Renal cortex interstitium (tissue), 11 donors: ENCODE data around the gene MMP19. TPM values are rescaled to one million over a fixed set of nuclear protein-coding genes. Genes with fewer than 3 reads are reported as not detected.

Experiments used
- DNase-seq, 11 donors: peaks; one replicate each; pipeline ENCODE4 v3.0.0-alpha.2; 2013; ENCODE audit warnings: low read depth in 9 of 11, low spot score in 4 of 11; ENCODE audit errors: extremely low read depth in 1 of 11
- polyA plus RNA-seq, 3 donors: library from polyadenylated mRNA; unstranded; fragments of 120-200 nt; gene quantifications; one replicate each; pipeline ENCODE4 v1.2.1, GENCODE V29; 2013; ENCODE audit not compliant: insufficient read length in 3 of 3

Gene MMP19
- polyA plus RNA-seq, 3 donors: 0.68 to 1.4 (median 0.72) TPM

DNA sequence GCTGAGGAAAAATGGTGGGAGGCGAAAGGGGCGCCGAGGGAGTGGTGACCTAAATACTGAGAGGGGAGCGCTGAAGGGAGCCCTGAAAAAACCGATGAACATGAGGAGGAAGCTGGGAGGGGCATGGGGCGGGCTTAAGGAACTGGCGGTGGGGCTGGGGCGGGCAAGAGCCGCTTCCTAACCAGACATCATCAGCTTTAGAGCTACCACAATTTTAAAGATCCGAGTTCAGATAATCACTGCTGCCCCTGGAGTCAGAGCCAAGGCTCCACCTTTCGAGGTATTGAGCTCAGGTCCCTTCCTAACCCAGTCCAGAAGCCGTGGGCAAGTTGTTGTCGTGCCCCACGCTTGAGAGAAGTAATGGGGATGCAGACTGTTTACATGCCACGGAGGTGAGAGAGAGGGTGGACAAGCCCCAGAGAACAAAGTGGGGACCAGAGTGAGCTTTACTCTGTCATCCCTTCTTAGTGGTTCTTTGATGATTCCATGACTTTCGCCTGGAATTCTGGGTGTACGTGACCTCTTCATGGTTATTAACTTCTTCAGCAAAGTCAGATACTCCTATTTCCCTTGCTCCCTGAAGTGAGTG lies 24.5 kb downstream of the MMP19 start:
- DNase-seq: no peak

DNA sequence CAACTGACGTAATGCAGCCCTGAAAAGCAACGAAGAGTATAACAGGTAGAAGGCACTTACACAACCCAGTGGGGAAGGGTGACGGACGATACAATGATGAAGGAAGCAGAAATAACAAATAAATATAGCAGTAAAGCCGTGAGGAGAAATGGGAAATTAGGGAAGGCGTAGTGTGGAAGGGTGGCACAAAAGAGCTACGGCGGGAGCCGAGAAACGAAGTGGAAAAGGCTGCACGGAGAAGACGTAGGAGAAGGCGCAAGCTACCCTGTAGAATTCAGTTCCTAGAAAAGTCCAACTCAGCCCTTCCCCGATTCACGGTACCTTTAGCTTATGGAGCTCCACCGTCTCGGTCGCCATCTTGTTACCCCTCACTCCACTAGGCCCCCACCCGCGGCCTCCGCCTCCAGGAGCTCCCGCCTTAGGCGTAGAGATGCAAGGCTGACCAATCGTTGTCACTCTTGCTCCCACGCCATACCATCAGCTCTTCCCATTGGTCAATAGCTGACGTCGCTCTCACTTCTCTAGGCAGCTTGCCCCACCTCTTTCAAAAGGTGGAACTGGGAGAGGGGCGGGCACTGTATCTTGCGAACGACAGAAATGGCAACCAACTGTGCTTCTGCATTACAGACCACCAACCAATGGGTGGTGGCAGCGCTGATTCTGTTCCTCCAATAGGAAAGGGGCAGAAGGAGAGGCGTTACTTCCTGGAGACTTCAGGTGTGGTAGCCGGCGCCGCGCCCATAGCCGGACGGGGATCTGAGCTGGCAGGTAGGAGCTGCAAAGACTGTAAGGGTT lies 25.2 kb downstream of the MMP19 start, which contains the start of the genes ORMDL2 and SARNP:
TSS of gene ORMDL2 (plus strand) at position 697 of the 795 bp plus-strand sequence. CDS start 959 bp downstream, outside the sequence.
TSS of gene SARNP (minus strand) at position 380 of the 795 bp plus-strand sequence. CDS start at position 357, 23 bp downstream.
- DNase-seq: peak; percentile 98 to 100 (median 100)

DNA sequence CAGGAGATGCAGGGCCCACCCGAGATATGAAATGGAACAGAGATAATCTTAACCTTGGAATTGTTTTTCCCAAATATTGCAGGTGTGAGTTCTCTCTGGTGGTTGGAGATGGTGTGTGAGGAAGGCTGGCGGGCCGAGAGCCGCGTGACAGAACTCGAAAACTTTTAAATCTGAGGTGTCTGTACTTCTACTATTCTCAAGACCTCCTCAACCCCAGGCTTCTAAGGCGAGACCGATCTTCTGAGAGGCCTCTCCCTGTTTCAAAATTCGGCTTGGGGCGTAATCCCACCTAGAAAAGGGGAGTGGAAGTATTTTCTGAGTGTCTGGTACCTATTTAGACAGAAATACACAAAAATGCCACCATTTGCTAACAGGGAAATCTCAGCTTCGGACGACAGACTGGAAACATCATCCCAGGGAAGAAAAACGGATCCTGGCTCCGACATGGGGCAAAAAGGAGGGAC lies 25.8 kb downstream of the MMP19 start:
- peak in 3 of 11 donors; percentile 33 to 42 (median 41) for DNase-seq

DNA sequence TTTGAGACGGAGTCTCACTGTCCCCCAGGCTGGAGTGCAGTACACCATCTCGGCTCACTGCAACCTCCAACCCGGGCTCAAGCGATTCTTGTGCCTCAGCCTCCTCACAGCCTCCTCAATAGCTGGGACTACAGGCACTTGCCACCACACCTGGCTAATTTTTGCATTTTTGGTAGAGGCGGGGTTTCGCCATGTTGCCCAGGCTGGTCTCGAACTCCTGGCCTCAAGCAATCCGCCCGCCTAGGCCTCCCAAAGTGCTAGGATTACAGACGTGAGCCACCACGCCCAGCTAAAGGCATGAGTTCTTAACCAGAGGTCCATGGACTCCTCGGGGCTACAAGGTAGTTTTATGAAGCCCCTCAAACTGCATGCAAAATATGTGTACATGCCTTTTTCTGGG lies 27.3 kb downstream of the MMP19 start:
- no peak for DNase-seq

DNA sequence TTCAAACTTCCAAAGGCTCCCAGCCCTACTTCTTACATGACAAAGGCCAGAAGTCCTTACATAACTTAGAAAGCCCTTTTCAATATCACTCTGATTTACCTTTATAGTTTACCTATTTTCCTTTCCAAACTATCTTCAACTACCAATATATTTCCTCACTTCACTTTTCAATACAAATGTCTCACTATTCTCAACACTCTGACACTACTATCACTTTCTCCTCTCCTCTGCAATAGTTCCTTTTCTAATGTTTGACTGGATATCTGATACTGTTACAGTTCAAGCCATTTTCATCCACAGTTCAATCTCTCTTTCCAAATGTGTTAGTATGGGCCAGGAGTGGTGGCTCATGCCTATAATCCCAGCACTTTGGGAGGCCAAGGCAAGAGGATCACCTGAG lies 28.5 kb downstream of the MMP19 start:
- DNase-seq: no peak

DNA sequence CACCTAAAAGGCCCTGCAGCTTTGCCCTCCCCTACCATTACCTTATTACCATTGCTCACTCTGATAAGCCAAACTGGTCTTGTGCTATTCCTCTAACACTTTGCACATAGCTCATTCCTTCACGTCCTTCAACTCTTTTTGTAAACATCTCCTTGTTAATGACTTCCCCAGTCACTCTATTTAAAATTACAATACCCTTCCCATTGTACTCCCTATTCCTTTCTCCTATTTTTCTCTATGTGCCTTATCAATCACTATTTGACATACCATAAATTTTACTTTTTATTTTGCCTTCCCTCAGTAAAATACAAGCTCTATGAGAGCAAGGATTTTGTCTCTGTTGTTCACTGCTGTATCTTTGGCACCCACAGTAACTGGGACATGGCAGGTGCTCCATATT lies 30.6 kb downstream of the MMP19 start:
- DNase-seq: no peak

DNA sequence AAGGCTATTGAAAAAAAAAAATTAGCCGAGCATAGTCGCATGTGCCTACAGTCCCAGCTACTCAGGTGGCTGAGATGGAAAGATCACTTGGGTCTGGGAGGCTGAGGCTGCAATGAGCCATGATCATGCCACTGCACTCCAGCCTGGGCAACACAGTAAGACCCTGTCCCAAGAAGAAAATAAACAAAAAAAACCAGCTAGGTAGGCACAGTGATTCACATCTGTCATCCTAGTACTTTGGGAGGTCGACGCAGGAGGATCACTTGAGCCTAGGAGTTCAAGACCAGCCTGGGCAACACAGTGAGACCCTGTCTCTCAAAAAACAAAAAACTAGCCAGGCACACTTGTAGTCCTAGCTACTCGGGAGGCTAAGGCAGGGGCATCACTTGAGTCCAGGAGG lies 33.5 kb downstream of the MMP19 start:
- DNase-seq: no peak

DNA sequence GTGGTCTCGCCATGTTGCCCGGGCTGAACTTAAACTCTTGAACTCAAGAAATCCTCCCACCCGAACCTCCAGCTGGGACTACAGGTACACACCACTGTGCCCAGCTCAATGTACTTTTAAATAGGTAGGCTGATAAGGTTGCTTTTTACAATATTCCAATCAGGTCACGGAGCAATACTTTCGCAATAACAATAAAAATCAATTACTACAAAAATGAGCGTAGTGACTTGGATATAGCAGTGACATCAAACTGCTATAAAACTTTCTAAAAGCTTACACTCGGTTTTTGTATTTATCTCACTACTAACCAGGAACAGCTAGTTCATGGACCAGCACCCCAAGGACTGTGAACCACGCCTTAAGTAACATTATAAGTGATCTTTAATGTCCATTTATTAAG lies 35.8 kb downstream of the MMP19 start:
- DNase-seq: no peak

DNA sequence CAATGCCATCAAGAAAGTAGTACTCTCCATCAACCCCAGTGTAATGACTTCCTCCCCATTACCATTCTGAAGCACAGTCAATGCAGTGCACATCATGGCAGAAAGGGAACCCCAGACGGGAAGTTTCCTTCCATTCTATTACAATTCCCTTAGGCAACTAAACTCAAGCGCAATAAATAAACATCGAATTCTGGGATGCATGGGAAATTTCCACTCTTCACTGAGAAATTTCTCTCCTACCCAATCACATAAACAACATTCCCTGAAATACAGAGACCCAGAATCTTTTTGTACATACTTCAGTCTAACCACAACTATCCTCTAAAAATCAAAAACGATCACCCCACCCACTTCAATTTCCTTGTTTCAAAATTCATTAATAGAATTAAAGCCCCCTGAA lies 45.2 kb downstream of the MMP19 start:
- no peak for DNase-seq

DNA sequence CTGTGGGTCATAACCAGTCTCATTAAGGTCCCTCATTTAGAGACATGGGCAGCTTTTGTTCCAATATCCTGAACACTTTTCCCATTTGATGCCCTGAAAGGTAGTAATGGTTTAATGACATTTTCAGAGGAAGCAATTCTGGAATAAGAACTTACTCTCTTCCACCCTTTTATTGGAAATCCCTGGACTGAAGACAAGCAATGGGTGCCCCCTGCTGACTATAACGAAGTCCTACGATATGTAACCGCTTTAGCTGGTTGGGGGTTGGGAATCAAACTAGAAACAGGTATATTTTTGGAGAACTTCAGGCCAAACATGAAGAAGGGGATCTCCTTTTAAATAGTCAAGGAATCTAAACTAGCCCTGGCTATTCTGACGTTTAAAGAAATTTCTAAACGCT lies 45.7 kb downstream of the MMP19 start:
- DNase-seq: peak in 8 of 11 donors; percentile 47 to 67 (median 56)

DNA sequence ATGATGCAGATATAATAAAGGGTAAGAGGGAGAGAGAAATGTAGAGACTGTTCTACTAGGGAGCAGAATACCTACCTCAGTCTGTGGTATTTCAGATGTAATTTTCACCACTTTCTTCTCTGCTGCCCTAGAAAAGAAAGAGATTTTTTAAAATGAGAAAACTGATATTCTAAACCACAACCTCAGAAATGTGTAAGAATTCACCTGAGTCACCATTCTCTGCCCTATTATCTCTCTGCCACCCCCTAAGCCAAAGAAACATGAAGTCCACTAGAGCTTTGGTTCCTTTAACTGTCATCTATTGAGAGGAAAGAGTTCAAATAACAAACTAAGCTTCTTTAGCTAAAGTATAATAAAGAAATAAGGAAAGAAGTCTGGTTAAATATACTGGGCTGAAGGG lies 46.8 kb downstream of the MMP19 start:
- no peak for DNase-seq

DNA sequence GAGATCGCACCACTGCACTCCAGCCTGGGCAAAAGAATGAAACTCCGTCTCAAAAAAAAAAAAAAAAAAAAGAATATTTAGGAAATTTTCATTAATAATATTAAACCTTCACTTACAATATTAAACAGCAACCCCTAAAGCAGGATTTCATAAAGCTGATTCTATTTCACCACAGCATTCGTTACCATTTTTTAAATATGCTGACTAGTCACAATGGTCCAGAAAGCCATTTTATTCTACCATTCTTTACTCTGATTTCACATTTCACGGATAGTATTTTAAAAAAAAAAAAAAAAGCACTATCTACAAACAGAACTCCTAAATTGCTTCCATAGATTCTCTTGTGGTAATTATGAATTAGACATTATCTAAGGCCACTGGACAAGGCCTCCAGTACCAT lies 52.8 kb downstream of the MMP19 start:
- DNase-seq: no peak

DNA sequence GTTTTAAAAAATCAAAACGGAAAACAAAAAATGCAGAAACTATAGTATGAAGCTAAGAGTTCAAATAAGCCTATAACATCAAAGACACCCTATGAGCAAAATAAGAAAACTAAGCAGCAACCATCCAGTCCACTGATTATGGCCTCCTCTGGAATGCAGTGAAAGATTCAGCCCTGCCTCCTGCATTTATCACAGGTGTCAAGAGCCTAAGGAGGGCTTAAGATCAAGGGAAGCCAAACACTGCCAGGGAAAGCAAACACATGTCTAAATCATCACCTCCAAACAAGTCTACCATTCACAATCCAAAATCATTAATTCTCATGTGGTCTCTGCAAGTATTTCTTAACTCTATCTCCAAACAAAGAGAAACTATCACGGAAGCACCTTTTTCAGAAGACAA lies 53.6 kb downstream of the MMP19 start:
- peak in 5 of 11 donors; percentile 10 to 41 (median 25) for DNase-seq

DNA sequence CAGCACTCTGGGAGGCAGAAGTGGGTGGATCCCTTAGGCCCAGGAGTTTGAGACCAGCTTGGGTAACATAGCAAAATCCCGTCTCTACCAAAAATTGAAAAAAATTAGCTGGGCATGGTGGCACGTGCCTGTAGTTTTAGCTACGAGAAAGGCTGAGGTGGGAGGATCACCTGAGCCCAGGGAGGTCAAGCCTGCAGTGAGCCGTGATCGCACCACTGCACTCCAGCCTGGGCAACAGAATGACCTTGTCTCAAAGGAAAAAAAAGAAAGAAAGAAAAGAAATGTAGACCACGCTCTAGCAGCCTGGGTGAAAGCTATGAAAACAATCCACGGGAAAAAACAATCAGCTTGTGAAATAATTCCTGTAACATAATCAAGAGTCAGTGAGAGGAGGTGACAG lies 54.2 kb downstream of the MMP19 start:
- DNase-seq: peak in 5 of 11 donors; percentile 9 to 30 (median 29)

Other genes with a start within 250 kb of the MMP19 start
- not detected for gene OR10P1, start 206.0 kb downstream of the MMP19 start, polyA plus RNA-seq
- 10 to 100 TPM; 23.7 to 45.7 (median 44.0) TPM for gene ITGA7, start 135.0 kb downstream of the MMP19 start, polyA plus RNA-seq
- 100 to 1,000 TPM; 102 to 143 (median 110) TPM for gene BLOC1S1, start 126.9 kb downstream of the MMP19 start, polyA plus RNA-seq
- gene RDH5, start 122.5 kb downstream of the MMP19 start, polyA plus RNA-seq: 10 to 100 TPM; 22.5 to 46.1 (median 24.5) TPM
- gene CD63, start 113.9 kb downstream of the MMP19 start, polyA plus RNA-seq: 100 to 1,000 TPM; 647 to 692 (median 648) TPM
- 10 to 100 TPM; 19.5 to 25.6 (median 20.6) TPM for gene GDF11, start 99.8 kb downstream of the MMP19 start, polyA plus RNA-seq
- gene SARNP, start 25.2 kb downstream of the MMP19 start, polyA plus RNA-seq: 100 to 1,000 TPM in 2 of 3 donors, 10 to 100 TPM in 1; 97.2 to 143 (median 119) TPM
- gene ORMDL2, start 24.9 kb downstream of the MMP19 start, polyA plus RNA-seq: 10 to 100 TPM; 33.7 to 34.7 (median 34.0) TPM
- gene DNAJC14, start 13.3 kb downstream of the MMP19 start, polyA plus RNA-seq: 10 to 100 TPM; 40.3 to 46.0 (median 41.7) TPM
- 10 to 100 TPM; 32.3 to 40.0 (median 37.5) TPM for gene PYM1, start 85.0 kb upstream of the MMP19 start, polyA plus RNA-seq
- gene DGKA, start 88.2 kb upstream of the MMP19 start, polyA plus RNA-seq: 10 to 100 TPM; 15.5 to 22.8 (median 19.9) TPM
- 1 to 10 TPM; 3.1 to 5.3 (median 3.4) TPM for gene PMEL, start 123.1 kb upstream of the MMP19 start, polyA plus RNA-seq
- gene CDK2, start 123.9 kb upstream of the MMP19 start, polyA plus RNA-seq: 10 to 100 TPM; 59.1 to 65.3 (median 64.1) TPM
- 100 to 1,000 TPM; 148 to 170 (median 158) TPM for gene RAB5B, start 131.1 kb upstream of the MMP19 start, polyA plus RNA-seq
- gene SUOX, start 154.3 kb upstream of the MMP19 start, polyA plus RNA-seq: 10 to 100 TPM; 43.0 to 54.2 (median 47.8) TPM
- 10 to 100 TPM; 16.5 to 21.1 (median 16.6) TPM for gene IKZF4, start 178.1 kb upstream of the MMP19 start, polyA plus RNA-seq
- 100 to 1,000 TPM; 121 to 498 (median 375) TPM for gene RPS26, start 199.0 kb upstream of the MMP19 start, polyA plus RNA-seq
- gene ERBB3, start 237.2 kb upstream of the MMP19 start, polyA plus RNA-seq: 100 to 1,000 TPM in 1 of 3 donors, 10 to 100 TPM in 2; 73.5 to 119 (median 96.1) TPM